Prostate gland (tissue), 2 donors: ENCODE data around the gene HMX1. TPM values are rescaled to one million over a fixed set of nuclear protein-coding genes. Genes with fewer than 3 reads are reported as not detected.

Experiments
- DNase-seq: peaks from one replicate; pipeline ENCODE4 v3.0.0-alpha.2; 2019; ENCODE audit warnings: low spot score
- H3K27ac ChIP-seq, 2 donors: fragments of 200-600 bp; sonication (generic); 2 replicates each; pipeline ENCODE4 v1.5.1; 2017 to 2019
- H3K27me3 ChIP-seq: fragments of 200-600 bp; sonication (generic); replicated peaks from 2 replicates; pipeline ENCODE4 v1.5.1; 2019; ENCODE audit not compliant: insufficient read depth
- H3K36me3 ChIP-seq, 2 donors: fragments of 200-600 bp; sonication (generic); 1 replicate in 1 of 2; 2 replicates in 1 of 2; pipeline versions ENCODE4 v1.5.1 to v1.8.1; 2017 to 2019
- H3K4me1 ChIP-seq: fragments of 200-600 bp; sonication (generic); replicated peaks from 2 replicates; pipeline ENCODE4 v1.5.1; 2019
- H3K4me3 ChIP-seq, 2 donors: fragments of 200-600 bp; sonication (generic); 2 replicates each; pipeline ENCODE4 v1.5.1; 2017 to 2019
- H3K9me3 ChIP-seq: fragments of 200-600 bp; sonication (generic); 2 replicates; pipeline ENCODE4 v1.5.1; 2017
- CTCF ChIP-seq, 4 experiments: fragments of 200-600 bp in 2 of 4; fragments of 450-650 bp in 2 of 4; sonication (generic) in 2 of 4; IDR thresholded peaks; 1 replicate in 3 of 4; 2 replicates in 1 of 4; pipeline ENCODE4 v1.5.1; 2016 to 2019; ENCODE audit warnings: antibody characterized with exemption in 4 of 4, mild to moderate bottlenecking in 2 of 4, moderate library complexity in 2 of 4
- POLR2A ChIP-seq: fragments of 450-650 bp; IDR thresholded peaks from one replicate; pipeline ENCODE4 v1.6.1; 2016; ENCODE audit warnings: antibody characterized with exemption, mild to moderate bottlenecking
- POLR2AphosphoS5 ChIP-seq: sonication (generic); formaldehyde crosslinking; IDR thresholded peaks from one replicate; pipeline ENCODE4 v1.6.1; 2017; ENCODE audit warnings: antibody characterized with exemption
- WGBS: methylation state at CpG from one replicate; pipeline ENCODE4 v1.1.5; 2018; 5-methylcytosine and 5-hydroxymethylcytosine counted together
- intact Hi-C: fragments of 100-400 bp; cut with DNase I; formaldehyde crosslinking; loops from one replicate; pipeline ENCODE4 v1.14.2; 2022
- total RNA-seq, 2 donors: library from RNA; depleted of rRNA; stranded (reverse); fragments of >200 nt; gene quantifications; one replicate each; pipeline ENCODE4 v1.1.0, GENCODE V29; 2016

HMX1 gene
- total RNA-seq, 2 donors from 2014 or later, result 5.3 TPM; not detected in 1

GRCh38 chr4:8846826-8847225 is 24.8 kb downstream of the HMX1 start:
- H3K27ac ChIP-seq, result no peak overlapping the region
- intact Hi-C loops, result no loop called here
- no peak for DNase-seq
- H3K4me1 ChIP-seq, result no peaks in the 10 kb centered on the region
- no peak for TF ChIP-seq POLR2AphosphoS5
- TF ChIP-seq CTCF (IDR thresholded peaks at IDR 0.05), result no peak
- no peak for TF ChIP-seq POLR2A
- peaks cover 8% of the 10 kb centered on the region for H3K27me3 ChIP-seq
- no peak overlapping the region for H3K4me3 ChIP-seq
- H3K9me3 ChIP-seq, result no peaks in the 10 kb centered on the region
- 53% methylated on average over 3 of the region's 3 CpGs for WGBS
- no peaks in the 10 kb centered on the region for H3K36me3 ChIP-seq

- TF ChIP-seq POLR2A (no peak), CTCF (IDR thresholded peaks at IDR 0.05) (no peak), POLR2AphosphoS5 (no peak)
- DNase-seq, result no peak
- 71% methylated on average over 9 of the region's 9 CpGs for WGBS
- Histone ChIP-seq H3K4me3 (no peak overlapping the region), H3K36me3 (no peaks in the 10 kb centered on the region), H3K27ac (no peak overlapping the region), H3K4me1 (no peaks in the 10 kb centered on the region), H3K27me3 (peaks cover 8% of the 10 kb centered on the region), H3K9me3 (no peaks in the 10 kb centered on the region)
- intact Hi-C loops, result no loop called here
Observed at GRCh38 chr4:8846046-8846720, 25.5 kb downstream of the HMX1 start.

- intact Hi-C loops, result no loop called here
- WGBS, result 75% methylated on average over 14 of the region's 14 CpGs
- H3K4me1 ChIP-seq, result no peaks in the 10 kb centered on the region
- no peaks in the 10 kb centered on the region for H3K9me3 ChIP-seq
- H3K4me3 ChIP-seq, result no peak overlapping the region
- H3K27me3 ChIP-seq, result peaks cover 8% of the 10 kb centered on the region
- no peak for DNase-seq
- no peak for TF ChIP-seq CTCF (IDR thresholded peaks at IDR 0.05)
- H3K36me3 ChIP-seq, result no peaks in the 10 kb centered on the region
- H3K27ac ChIP-seq, result no peak overlapping the region
Observed at GRCh38 chr4:8844976-8845690, 26.5 kb downstream of the HMX1 start.

GRCh38 chr4:8843597-8843996 is 28.0 kb downstream of the HMX1 start:
- DNase-seq, result no peak
- 86% methylated on average over 3 of the region's 3 CpGs for WGBS
- no peak overlapping the region for H3K4me3 ChIP-seq
- no peaks in the 10 kb centered on the region for H3K36me3 ChIP-seq
- H3K4me1 ChIP-seq, result no peaks in the 10 kb centered on the region
- H3K9me3 ChIP-seq, result no peaks in the 10 kb centered on the region
- H3K27ac ChIP-seq, result no peak overlapping the region
- H3K27me3 ChIP-seq, result no peaks in the 10 kb centered on the region
- intact Hi-C loops, result no loop called here
- TF ChIP-seq CTCF (IDR thresholded peaks at IDR 0.05) (no peak), POLR2A (no peak), POLR2AphosphoS5 (no peak)

GRCh38 chr4:8842614-8843013 is 29.0 kb downstream of the HMX1 start:
- Histone ChIP-seq H3K27me3 (no peaks in the 10 kb centered on the region), H3K4me3 (no peak overlapping the region), H3K4me1 (no peaks in the 10 kb centered on the region), H3K27ac (no peak overlapping the region), H3K36me3 (no peaks in the 10 kb centered on the region), H3K9me3 (no peaks in the 10 kb centered on the region)
- TF ChIP-seq POLR2AphosphoS5 (no peak), CTCF (IDR thresholded peaks at IDR 0.05) (no peak), POLR2A (no peak)
- intact Hi-C loops, result no loop called here
- 59% methylated on average over 2 of the region's 2 CpGs for WGBS
- no peak for DNase-seq
